DMS53 treated with DMSO at 0.1 percent for 48 hours (cell line): Measurements from ENCODE around the gene NRN1L.
"Not testable (repeated sequence)": the region's sequence is repeated elsewhere in the genome, so short reads cannot be mapped to it uniquely, and the experiment has no call there.

Experiments
- DNase-seq: peaks from one replicate; lab custom pipeline; 2025; ENCODE audit not compliant: unreplicated experiment; lab: John Stamatoyannopoulos, UW

NRN1L gene

DNA sequence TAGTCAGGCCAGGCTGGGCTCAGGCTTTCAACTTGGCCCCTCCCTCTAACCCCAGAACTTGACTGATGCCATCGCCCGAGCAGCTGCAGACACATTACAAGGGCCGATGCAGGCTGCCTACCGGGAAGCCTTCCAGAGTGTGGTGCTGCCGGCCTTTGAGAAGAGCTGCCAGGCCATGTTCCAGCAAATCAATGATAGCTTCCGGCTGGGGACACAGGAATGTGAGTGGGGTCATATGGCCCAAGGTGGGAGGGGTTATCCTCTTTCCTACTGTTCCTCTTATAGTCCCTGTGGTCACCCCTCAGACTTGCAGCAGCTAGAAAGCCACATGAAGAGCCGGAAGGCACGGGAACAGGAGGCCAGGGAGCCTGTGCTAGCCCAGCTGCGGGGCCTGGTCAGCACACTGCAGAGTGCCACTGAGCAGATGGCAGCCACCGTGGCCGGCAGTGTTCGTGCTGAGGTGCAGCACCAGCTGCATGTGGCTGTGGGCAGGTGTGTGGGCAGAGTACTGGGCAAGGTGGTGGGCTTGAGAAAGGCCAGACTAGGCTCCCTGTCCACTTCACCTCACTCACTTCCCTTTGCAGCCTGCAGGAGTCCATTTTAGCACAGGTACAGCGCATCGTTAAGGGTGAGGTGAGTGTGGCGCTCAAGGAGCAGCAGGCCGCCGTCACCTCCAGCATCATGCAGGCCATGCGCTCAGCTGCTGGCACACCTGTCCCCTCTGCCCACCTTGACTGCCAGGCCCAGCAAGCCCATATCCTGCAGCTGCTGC lies 2.1 kb upstream of the NRN1L start:
- DNase-seq = no peak

DNA sequence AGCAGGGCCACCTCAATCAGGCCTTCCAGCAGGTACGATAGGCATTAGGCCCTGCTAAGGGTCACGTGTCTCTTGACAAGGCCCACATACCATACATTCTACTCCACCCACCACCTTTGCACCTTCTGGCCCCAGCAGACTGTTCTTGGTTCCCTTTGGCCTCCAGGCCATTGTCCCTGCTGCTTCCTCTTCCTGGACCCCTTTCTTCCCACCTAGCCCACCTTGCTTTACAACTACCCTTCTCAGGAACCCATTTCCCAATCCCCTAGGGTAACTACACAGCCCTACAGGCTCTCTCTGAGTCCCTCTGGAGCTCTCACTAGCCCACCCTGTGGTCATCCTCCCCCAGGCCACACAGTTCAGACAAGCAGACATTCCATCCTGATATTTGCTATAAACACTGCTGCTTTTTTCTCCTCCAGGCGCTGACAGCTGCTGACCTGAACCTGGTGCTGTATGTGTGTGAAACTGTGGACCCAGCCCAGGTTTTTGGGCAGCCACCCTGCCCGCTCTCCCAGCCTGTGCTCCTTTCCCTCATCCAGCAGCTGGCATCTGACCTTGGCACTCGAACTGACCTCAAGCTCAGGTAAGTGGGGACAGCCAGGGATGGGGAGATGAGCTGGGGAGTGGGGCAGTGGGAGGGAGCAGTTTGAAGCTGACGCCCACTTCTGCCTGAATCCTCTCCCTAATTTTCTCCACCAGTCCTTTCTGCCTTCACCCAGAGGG lies 1.4 kb upstream of the NRN1L start:
- no peak for DNase-seq

DNA sequence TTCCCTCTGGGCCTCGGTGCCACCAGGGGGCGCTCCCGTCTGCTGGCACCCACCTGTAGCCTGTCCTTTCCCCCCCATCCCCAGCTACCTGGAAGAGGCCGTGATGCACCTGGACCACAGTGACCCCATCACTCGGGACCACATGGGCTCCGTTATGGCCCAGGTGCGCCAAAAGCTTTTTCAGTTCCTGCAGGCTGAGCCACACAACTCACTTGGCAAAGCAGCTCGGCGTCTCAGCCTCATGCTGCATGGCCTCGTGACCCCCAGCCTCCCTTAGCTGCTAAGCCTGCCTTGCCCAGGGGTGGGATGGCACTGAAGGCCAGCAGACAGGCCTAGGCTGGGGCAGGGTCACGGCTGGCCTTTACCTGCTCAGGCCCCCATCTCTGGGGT lies 818 bp upstream of the NRN1L start:
- peak; percentile 37 for DNase-seq

DNA sequence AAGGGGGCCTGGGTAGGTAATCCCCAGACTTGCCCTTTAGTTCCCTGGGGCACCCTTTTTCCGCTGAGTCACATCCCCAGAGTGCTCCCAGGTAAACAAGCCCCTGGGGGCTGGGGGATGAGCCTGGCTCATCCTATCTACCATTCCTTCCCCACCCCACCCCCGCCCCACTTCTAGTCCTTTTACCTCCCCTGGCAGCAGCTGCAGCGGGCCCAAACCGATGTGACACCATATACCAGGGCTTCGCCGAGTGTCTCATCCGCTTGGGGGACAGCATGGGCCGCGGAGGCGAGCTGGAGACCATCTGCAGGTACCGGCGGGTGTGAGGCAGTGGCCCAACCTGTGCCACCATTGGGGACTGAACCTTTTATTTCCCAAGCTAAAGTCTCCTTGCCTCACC lies 860 bp downstream of the NRN1L start:
- no peak for DNase-seq

DNA sequence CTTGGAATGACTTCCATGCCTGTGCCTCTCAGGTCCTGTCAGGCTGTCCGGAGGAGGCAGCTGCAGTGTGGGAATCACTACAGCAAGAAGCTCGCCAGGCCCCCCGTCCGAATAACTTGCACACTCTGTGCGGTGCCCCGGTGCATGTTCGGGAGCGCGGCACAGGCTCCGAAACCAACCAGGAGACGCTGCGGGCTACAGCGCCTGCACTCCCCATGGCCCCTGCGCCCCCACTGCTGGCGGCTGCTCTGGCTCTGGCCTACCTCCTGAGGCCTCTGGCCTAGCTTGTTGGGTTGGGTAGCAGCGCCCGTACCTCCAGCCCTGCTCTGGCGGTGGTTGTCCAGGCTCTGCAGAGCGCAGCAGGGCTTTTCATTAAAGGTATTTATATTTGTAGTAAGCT lies 1.3 kb downstream of the NRN1L start:
- no peak for DNase-seq

DNA sequence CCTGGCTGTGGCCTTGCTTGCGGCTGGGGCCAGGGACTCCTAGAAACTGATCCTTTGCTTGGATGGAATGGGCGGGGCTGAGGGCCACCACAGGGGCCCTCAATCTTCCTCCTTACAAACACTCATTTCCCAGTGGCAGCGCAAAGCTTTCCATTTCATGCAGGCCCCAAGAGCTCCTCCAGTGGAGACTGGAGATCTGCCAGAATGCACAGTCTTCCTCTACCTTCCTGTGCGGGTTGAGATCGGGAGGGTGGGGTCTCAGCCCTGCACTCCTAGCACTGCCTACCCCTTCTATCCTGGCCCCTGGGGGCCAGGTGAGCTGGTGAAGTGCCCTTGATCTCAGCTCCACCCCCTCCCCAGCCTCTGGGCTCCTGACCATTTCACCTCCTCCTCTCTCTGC lies 1.7 kb downstream of the NRN1L start:
- DNase-seq = no peak

DNA sequence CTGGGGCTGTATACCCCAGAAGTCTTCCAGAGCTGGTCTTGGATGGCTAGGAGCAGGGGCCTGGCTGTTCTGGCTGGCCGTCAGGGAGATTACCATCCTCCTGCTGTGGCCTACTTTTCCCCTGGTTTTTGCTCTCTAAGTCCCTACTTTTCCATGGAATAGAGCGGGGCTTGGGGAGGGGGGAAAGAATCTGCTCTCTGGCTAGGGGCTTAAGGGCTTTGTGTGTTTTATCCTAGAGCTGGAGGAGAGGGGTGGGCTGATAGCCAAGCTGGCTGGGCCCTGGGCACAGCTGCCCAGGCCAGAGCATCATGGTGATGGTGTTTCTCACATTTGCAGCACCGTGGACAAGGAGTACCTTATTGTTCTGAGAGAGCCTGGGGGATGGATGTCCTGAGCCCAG lies 3.6 kb downstream of the NRN1L start:
- no peak for DNase-seq

DNA sequence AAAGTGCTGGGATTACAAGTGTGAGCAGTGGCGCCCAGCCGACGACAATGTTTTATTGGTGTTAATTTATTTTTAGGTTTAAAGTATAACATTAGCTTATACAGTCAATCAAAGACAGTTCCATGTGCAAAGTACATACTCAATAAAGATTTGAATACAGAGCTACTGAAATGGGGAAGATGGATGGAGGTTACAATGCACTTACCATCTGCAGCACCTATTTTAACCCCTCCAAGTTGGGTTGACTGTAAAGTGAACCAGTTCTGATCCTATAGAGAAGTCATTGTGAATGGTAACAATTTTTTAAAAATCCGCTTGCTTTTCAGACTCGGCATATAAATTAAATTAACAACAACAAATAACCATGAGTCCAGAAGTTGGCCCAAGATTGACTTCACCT lies 7.7 kb downstream of the NRN1L start:
- DNase-seq = no peak

DNA sequence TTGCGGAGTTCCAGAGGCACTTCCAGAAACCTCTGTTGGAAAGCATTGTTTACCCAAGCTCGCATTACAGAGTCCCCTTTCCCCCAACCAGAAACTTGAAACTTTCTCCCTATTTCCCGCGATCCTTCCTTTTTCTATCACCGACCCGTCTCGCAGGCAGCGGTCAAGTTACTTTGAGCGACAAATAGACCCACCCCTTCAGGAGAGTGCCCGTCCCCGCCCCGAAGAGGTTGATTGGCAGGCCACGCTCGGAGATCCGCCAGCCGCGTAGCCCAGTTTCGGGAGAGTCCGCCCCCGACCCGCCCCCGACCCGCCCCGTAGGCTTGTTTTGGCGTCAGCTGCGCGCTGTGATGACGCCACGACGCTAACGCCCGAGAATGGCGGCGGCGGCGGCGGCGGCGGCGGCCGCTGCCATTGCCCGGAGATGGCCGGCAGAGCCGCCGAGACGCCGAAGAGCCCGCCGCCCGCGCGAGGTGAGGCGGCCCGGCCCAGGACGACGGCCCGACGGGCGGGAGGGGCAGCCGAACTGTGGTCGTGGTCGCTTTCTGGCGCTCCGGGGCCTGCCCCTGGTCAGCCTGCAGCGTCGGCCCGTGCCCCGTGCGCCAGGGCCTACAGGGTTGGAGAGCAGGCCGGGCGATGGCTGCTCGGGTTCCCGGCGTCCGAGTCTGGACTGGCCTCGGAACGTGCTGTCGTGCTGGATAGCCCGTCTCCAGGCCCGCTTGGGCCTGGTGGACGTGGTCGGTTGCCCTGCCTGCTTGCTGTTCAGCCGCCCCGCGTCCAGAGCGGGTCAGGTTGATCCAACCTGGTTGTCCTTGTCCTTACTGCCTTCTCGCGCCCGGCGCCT lies 8.4 kb downstream of the NRN1L start, which contains the start of gene PSKH1:
TSS of gene PSKH1 (plus strand) at position 356 of the 844 bp plus-strand sequence. CDS start 15,496 bp downstream, outside the sequence.
- peak; percentile 80 for DNase-seq

DNA sequence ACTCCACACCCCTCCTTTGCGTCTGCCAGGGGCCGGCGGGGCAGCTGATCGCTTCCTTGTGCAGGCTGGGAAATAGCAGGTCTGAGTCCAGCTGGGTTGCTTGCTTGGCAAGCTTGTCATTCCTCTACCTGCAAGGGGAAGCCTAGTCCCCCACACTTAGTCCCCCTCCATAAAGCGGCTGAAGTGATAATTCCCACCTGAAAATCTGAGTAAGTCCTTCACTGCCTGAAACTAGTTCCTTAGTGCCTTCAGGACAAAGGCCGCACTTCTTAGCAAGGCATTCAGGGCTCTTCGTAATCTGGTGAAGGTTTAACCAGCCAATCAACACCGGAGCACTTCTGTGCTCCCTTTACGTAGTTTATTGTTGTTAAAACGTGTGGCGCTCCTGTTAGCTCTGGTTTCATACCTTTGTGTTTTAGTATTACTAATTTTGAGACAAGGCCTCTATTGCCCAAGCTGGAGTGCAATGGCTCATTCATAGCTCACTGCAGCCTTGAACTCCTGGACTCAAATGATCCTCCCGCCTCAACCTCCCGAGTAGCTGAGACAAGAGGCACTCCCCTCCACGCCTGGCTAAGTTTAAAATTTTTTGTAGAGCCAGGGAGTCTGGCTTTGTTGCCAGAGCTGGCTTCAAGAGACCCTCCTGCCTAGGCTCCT lies 9.2 kb downstream of the NRN1L start:
- DNase-seq = no peak

DNA sequence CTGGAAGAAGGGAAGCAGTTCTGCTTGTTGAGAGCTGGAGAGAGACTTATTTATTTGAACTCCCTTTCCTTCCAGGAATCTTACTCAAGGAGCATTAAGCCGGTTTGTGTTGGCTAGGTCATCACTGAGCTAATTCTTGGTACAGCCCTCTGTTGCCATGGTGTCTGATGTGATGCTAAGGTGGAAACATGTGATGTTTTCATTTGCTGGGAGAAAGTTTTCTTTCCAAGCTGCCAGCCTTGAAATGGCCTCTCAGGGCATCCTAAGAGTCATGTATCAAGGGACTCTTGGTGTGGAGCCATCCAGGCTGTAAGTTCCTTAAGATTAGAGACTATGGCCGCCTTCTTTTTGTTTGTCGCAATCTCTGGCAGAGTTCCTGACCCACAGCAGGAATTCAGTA lies 12.5 kb downstream of the NRN1L start:
- no peak for DNase-seq

DNA sequence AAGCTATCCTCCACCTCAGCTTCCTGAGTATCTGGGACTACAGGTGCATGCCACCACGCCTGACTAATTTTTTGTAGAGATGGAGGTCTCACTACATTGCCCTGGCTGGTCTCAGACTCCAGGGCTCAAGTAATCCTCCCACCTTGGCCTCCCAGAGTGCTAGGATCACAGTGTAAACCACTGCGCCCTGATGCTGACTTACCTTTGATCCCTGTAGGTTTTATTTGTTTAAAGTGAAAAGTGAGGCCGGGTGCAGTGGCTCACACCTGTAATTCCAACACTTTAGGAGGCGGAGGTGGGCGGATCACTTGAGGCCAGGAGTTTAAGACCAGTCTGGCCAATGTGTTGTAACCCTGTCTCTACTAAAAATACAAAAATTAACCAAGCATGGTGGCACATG lies 17.0 kb downstream of the NRN1L start:
- DNase-seq = no peak

DNA sequence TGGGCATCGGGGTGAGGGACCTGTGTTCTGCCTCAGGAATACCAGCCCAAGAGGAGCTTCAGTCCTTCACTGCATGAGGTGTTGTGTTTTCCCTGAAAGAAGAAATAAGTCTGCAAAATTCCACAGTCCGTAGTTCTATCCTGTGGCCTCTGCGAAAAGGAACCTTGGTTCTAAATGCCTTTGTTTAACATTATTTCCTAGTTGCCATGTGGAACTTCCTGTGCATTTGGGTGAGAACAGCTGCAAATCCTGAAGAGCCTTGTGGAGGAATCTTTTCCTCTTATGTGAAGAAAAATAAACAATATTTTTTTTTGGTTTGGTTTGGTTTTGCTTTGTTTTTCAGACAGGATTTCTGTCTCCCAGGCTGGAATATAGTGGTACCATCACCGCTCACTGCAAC lies 18.1 kb downstream of the NRN1L start:
- DNase-seq = no peak

DNA sequence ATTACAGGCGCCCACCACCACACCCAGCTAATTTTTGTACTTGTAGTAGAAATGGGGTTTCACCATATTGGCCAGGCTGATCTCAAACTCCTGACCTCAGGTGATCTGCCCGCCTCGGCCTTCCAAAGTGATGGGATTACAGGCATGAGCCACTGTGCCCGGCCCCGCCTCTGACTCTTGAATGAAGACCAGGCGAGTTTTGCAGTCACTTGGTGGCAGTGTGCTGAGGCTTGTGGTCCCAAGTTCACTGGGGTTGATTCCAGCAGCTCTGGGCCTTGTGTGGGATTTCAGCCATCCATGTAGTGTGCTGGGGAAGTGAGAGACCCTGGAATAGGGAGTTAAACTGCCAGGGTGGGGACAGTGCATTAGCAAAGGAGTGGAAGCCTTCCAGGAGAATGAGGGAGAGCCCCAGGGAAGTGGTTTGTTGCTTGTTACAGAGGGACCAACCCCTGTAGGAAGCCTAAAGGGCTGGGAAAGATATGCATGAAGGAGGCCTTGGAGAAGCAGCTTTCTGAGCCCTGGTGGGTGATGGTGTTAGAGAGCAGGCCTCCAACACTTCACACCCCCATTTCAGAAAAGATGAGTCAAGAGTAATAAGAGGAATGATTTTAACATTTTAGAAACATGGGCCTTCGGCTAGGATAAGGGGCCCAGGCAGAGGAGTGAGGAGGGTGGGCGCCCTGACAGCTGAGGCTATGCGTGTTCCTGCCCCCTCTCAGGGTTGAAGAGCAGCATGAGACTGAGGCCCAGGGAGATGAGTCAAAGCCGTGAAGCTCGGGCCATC lies 22.9 kb downstream of the NRN1L start:
- DNase-seq = no peak

DNA sequence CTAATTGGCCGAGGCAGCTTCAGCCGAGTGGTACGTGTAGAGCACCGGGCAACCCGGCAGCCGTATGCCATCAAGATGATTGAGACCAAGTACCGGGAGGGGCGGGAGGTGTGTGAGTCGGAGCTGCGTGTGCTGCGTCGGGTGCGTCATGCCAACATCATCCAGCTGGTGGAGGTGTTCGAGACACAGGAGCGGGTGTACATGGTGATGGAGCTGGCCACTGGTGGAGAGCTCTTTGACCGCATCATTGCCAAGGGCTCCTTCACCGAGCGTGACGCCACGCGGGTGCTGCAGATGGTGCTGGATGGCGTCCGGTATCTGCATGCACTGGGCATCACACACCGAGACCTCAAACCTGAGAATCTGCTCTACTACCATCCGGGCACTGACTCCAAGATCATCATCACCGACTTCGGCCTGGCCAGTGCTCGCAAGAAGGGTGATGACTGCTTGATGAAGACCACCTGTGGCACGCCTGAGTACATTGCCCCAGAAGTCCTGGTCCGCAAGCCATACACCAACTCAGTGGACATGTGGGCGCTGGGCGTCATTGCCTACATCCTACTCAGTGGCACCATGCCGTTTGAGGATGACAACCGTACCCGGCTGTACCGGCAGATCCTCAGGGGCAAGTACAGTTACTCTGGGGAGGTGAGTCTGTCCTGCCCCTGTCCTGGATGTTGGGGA lies 24.5 kb downstream of the NRN1L start:
- DNase-seq = no peak

DNA sequence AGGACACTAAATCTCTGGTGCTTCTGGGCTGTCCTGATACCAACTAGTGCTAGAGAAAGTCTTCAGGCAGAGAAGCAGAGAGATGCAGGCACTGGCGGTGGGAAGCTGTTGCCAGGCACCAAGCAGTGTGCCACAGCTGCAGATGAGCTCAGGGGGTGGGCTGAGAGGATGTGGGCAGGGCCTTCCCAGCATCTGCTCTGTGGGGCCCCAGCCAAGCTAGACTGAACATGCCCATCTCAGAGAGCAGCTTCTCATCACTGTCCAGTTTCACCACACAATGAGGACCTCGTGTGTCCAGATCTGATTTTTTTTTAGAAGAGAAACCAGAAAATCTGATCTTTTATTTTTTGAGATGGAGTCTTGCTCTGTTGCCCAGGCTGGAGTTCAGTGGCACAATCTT lies 25.5 kb downstream of the NRN1L start:
- DNase-seq = no peak

DNA sequence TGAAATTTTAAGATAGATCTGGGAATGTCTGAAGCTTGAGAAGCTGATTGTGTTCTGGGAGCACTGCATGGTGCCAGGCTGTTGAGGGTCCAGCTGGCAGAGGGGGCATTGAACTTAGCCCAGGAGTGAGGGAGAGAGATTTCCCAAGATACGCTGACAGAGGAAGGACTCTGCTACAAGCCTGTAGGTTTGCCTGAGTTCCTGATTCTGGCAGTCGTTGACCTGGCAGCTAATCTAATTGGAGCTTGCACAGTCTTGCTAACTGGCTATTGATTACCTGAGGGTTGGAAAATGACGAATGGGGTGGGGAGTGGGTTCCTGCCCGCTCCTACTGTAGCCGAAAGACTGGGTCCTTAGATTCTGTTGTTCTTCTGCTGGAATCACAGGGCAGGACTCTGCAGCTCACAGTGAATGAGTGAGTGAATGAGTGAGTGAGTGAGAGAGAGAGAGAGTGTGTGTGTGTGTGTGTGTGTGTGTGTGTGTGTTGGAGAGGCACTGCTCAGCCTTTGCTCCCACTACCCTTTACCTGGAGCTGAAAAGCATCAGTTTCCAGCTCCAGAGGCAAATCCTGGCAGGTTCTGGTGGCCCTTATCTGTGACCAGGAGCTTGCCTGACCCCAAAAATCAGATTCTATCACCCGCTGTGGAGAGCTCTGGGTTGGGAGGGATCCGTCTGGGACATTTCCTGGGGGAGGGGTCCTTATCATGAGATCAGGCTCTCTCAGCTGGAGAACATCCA lies 30.2 kb downstream of the NRN1L start:
- no peak for DNase-seq

DNA sequence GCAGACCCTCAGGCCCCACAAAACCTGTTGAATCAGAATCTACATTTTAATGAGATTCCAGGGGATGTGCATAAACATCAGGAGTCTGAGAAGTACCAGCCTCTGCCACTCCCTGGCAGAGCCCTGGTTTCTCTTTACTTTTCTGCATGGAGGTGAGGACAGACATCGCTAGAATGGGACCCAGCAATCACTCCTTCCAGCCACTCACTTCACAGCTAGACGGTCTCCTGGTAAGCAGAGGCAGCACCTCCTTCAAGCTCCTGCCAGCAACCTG lies 30.7 kb downstream of the NRN1L start:
- DNase-seq = not testable (repeated sequence)
